Measurements from ENCODE around the gene TOMM20L. TPM values are rescaled to one million over a fixed set of nuclear protein-coding genes. Genes with fewer than 3 reads are reported as not detected.
A peak's percentile ranks its signal among the peaks of the same experiment; 100 is the strongest.
"Not testable (repeated sequence)": the region's sequence is repeated elsewhere in the genome, so short reads cannot be mapped to it uniquely, and the experiment has no call there.

Gene TOMM20L
- total and polyA plus RNA-seq, 2 of the 13 experiments (the other 11 are each of a cell fraction or from before 2014, with no cell fraction given), result 0.46 TPM; not detected in 1

- in situ Hi-C loops (cut with HindIII; ENCODE audit: extremely low pct_ligation_motif_present, low pct_unique_long_range_greater_than_20kb) (loop anchor here (25.0 kb wide), 1 partner anchor 244 kb away; no protein-coding TSS in a partner anchor), intact Hi-C loops (cut with micrococcal nuclease; ENCODE audit: unreplicated experiment) (no loop called here)
- H3K27me3 ChIP-seq (ENCODE audit: control insufficient read depth in 1 of 2, insufficient read depth in 2 of 2, low read length in 2 of 2), result no peaks in the 10 kb centered on the region; a peak in 1 of 5 replicates
- FAIRE-seq (no peak), ATAC-seq (no peak), DNase-seq (ENCODE audit: low spot score) (no peak)
- TF ChIP-seq NAIF1 (CRISPR knock-in tag; IDR thresholded peaks at IDR 0.05; ENCODE audit: borderline replicate concordance) (no peak), NFE2L1 (CRISPR knock-in tag; IDR thresholded peaks at IDR 0.05; ENCODE audit: borderline replicate concordance) (no peak), ARHGAP35 (CRISPR knock-in tag; IDR thresholded peaks at IDR 0.05; ENCODE audit: borderline replicate concordance) (no peak), ZC3H4 (CRISPR knock-in tag; IDR thresholded peaks at IDR 0.05; ENCODE audit: borderline replicate concordance) (no peak)
- no peaks in the 10 kb centered on the region for H3K4me1 ChIP-seq (ENCODE audit: insufficient read depth, low read length)
- H3K36me3 ChIP-seq (replicated peaks in 1 of 2; ENCODE audit: control insufficient read depth in 1 of 2, insufficient read depth in 2 of 2, low read length in 2 of 2), result peaks cover 4 to 61% of the 10 kb centered on the region in 2 experiments
- no peak overlapping the region for H3K27ac ChIP-seq (ENCODE audit: extremely low read length, insufficient read depth, low read length)
- ChIA-PET CTCF (ENCODE audit: low intra/inter-chr PET ratio, low total read pairs) (no interaction called here), POLR2A (no interaction called here)
- H3K9me3 ChIP-seq (ENCODE audit: low read length), result no peaks in the 10 kb centered on the region
- H3K79me2 ChIP-seq (ENCODE audit: insufficient read depth, low read length), result no peaks in the 10 kb centered on the region
- H3K9ac ChIP-seq (ENCODE audit: insufficient read depth, low read depth, low read length), result no peak overlapping the region
- no peak overlapping the region for H3K4me3 ChIP-seq (replicated peaks in 1 of 3; ENCODE audit: insufficient read depth in 1 of 3, low read depth in 2 of 3, low read length in 3 of 3)
- H2AFZ ChIP-seq (ENCODE audit: low read length), result no peak overlapping the region
- WGBS (ENCODE audit: low lambda C conversion rate), result 100% methylated on average over 1 of the region's 1 CpG
- no TSS peak for BruUV-seq (replicated peaks)
- no peaks in the 10 kb centered on the region for H4K20me1 ChIP-seq (ENCODE audit: insufficient read depth, low read length)
- H3K4me2 ChIP-seq (ENCODE audit: low read depth, low read length), result no peak overlapping the region
Measured at GRCh38 chr14:58356268-58356667, 39.5 kb upstream of the TOMM20L start.

DNA sequence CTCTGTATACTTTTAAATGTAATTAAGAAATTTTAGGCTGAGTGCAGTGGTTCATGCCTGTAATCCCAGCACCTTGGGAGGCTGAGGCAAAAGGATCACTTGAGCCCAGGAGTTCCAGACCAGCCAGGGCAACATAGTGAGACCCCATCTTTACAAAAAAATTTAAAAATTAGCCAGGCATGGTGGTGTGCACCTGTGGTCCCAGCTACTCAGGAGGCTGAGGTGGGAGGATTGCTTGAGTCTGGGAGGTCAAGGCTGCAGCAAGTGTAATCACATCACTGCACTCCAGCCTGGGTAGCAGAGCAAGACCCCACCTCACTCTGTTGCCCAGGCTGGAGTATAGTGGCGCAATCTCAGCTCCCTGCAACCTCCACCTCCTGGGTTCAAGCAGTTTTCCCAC lies 33.5 kb upstream of the TOMM20L start:
- H3K4me1 ChIP-seq (ENCODE audit: insufficient read depth, low read length); H3K4me2 ChIP-seq (ENCODE audit: low read depth, low read length); FAIRE-seq; H3K9me3 ChIP-seq (ENCODE audit: low read length); POLR2A ChIA-PET; H3K79me2 ChIP-seq (ENCODE audit: insufficient read depth, low read length); H3K4me3 ChIP-seq (replicated peaks in 1 of 3; ENCODE audit: insufficient read depth in 1 of 3, low read depth in 2 of 3, low read length in 3 of 3); BruUV-seq (replicated peaks); H3K27me3 ChIP-seq (ENCODE audit: control insufficient read depth in 1 of 2, insufficient read depth in 2 of 2, low read length in 2 of 2); DNase-seq (ENCODE audit: low spot score); CTCF ChIA-PET (ENCODE audit: low intra/inter-chr PET ratio, low total read pairs); H4K20me1 ChIP-seq (ENCODE audit: insufficient read depth, low read length); H3K9ac ChIP-seq (ENCODE audit: insufficient read depth, low read depth, low read length); intact Hi-C loops (cut with micrococcal nuclease; ENCODE audit: unreplicated experiment); H3K27ac ChIP-seq (ENCODE audit: extremely low read length, insufficient read depth, low read length); H2AFZ ChIP-seq (ENCODE audit: low read length): not testable (repeated sequence)
- peaks cover 5 to 53% of the 10 kb centered on the region in 2 experiments for H3K36me3 ChIP-seq (replicated peaks in 1 of 2; ENCODE audit: control insufficient read depth in 1 of 2, insufficient read depth in 2 of 2, low read length in 2 of 2)
- TF ChIP-seq ZNF121 (CRISPR knock-in tag; IDR thresholded peaks at IDR 0.05), result peak; percentile 55; the same call in 1 of the 2 replicates
- no CpG with 5 or more reads among the region's 1 CpG for WGBS (ENCODE audit: low lambda C conversion rate)
- in situ Hi-C loops (cut with HindIII; ENCODE audit: extremely low pct_ligation_motif_present, low pct_unique_long_range_greater_than_20kb), result loop anchor here (25.0 kb wide), 1 partner anchor 250 kb away; no protein-coding TSS in a partner anchor
- ATAC-seq, result peak; percentile 23; the same call in 1 of the 3 replicates

Measured in HepG2 (cell line).